GM03348 (cell line): ENCODE data around the gene DNAH7.
A peak's percentile ranks its signal among the peaks of the same experiment; 100 is the strongest.

Experiments used
- DNase-seq: peaks from one replicate; pipeline ENCODE4 v3.0.0; 2012; ENCODE audit warnings: low spot score

DNAH7 gene

GRCh38 chr2:196077821-196078220 is 9.2 kb upstream of the DNAH7 start:
- peak; percentile 15 for DNase-seq

GRCh38 chr2:196076778-196077568 is 8.3 kb upstream of the DNAH7 start:
- DNase-seq: no peak

GRCh38 chr2:196075196-196075595 is 6.6 kb upstream of the DNAH7 start:
- no peak for DNase-seq

- no peak for DNase-seq
Measured at GRCh38 chr2:196074631-196075030, 6.0 kb upstream of the DNAH7 start.

GRCh38 chr2:196073521-196073920 is 4.9 kb upstream of the DNAH7 start:
- DNase-seq: no peak

GRCh38 chr2:196067088-196067382 is 1.6 kb downstream of the DNAH7 start:
- no peak for DNase-seq

GRCh38 chr2:196066291-196067087 is 2.1 kb downstream of the DNAH7 start:
- peak; percentile 52 for DNase-seq

- no peak for DNase-seq
Measured at GRCh38 chr2:196063773-196064172, 4.9 kb downstream of the DNAH7 start.

- DNase-seq: no peak
Measured at GRCh38 chr2:196059491-196059960, 9.1 kb downstream of the DNAH7 start.

- DNase-seq: no peak
Measured at GRCh38 chr2:196054631-196055030, 14.0 kb downstream of the DNAH7 start.

GRCh38 chr2:196046123-196046917 is 22.3 kb downstream of the DNAH7 start:
- DNase-seq: no peak

GRCh38 chr2:196041786-196042185 is 26.9 kb downstream of the DNAH7 start:
- DNase-seq: no peak

GRCh38 chr2:196040218-196040617 is 28.4 kb downstream of the DNAH7 start:
- no peak for DNase-seq

GRCh38 chr2:196036442-196036841 is 32.2 kb downstream of the DNAH7 start:
- no peak for DNase-seq

- DNase-seq: no peak
Measured at GRCh38 chr2:196018037-196018436, 50.6 kb downstream of the DNAH7 start.

- no peak for DNase-seq
Measured at GRCh38 chr2:196012314-196012713, 56.3 kb downstream of the DNAH7 start.

GRCh38 chr2:196000551-196000950 is 68.1 kb downstream of the DNAH7 start:
- no peak for DNase-seq

GRCh38 chr2:195998070-195998469 is 70.6 kb downstream of the DNAH7 start:
- no peak for DNase-seq

- no peak for DNase-seq
Measured at GRCh38 chr2:195995499-195995898, 73.1 kb downstream of the DNAH7 start.

- no peak for DNase-seq
Measured at GRCh38 chr2:195993623-195994022, 75.0 kb downstream of the DNAH7 start.

- no peak for DNase-seq
Measured at GRCh38 chr2:195985741-195986140, 82.9 kb downstream of the DNAH7 start.

GRCh38 chr2:195984923-195985726 is 83.5 kb downstream of the DNAH7 start:
- no peak for DNase-seq
